Vagina (tissue), 2 donors: ENCODE results near the gene LDLRAD4. TPM values are rescaled to one million over a fixed set of nuclear protein-coding genes. Genes with fewer than 3 reads are reported as not detected.

ENCODE experiments used
- DNase-seq, 2 donors: peaks; one replicate each; pipeline ENCODE4 v3.0.0-alpha.2; 2017; ENCODE audit errors: extremely low spot score in 2 of 2
- H3K27ac ChIP-seq: fragments of 200-600 bp; sonication (generic); one replicate; pipeline ENCODE4 v1.5.1; 2019
- H3K27me3 ChIP-seq: fragments of 200-600 bp; sonication (generic); one replicate; pipeline ENCODE4 v1.5.1; 2019
- H3K36me3 ChIP-seq, 2 donors: fragments of 200-600 bp; sonication (generic); one replicate each; pipeline ENCODE4 v1.5.1; 2017 to 2019
- H3K4me1 ChIP-seq: fragments of 200-600 bp; sonication (generic); one replicate; pipeline ENCODE4 v1.5.1; 2019
- H3K4me3 ChIP-seq, 2 donors: fragments of 200-600 bp; sonication (generic); 1 replicate in 1 of 2; 2 replicates in 1 of 2; pipeline ENCODE4 v1.5.1; 2016 to 2019
- H3K9me3 ChIP-seq: fragments of 200-600 bp; sonication (generic); one replicate; pipeline ENCODE4 v1.5.1; 2019
- POLR2A ChIP-seq, 2 donors: fragments of 450-650 bp; IDR thresholded peaks; one replicate each; pipeline ENCODE4 v1.6.1; 2017; ENCODE audit warnings: antibody characterized with exemption in 2 of 2, mild to moderate bottlenecking in 2 of 2, moderate library complexity in 2 of 2
- POLR2AphosphoS5 ChIP-seq, 2 donors: sonication (generic); formaldehyde crosslinking; IDR thresholded peaks; one replicate each; pipeline ENCODE4 v1.9.0; 2017; ENCODE audit warnings: antibody characterized with exemption in 2 of 2, mild to moderate bottlenecking in 2 of 2, low read depth in 1 of 2; ENCODE audit not compliant: insufficient read depth in 1 of 2
- intact Hi-C: fragments of 100-400 bp; cut with DNase I; formaldehyde crosslinking; loops from one replicate; pipeline ENCODE4 v1.15.1; 2023
- total RNA-seq: library from RNA; depleted of rRNA; stranded (reverse); fragments of >200 nt; gene quantifications from one replicate; pipeline ENCODE4 v1.2.3, GENCODE V29; 2016
- TF ChIP-seq, protein P1 (sequence below), 3 experiments: fragments of 450-650 bp in 2 of 3; fragments of 200-600 bp in 1 of 3; sonication (generic) in 1 of 3; IDR thresholded peaks; one replicate each; pipeline ENCODE4 v1.5.1; 2017 to 2019; ENCODE audit warnings: antibody characterized with exemption in 3 of 3, mild to moderate bottlenecking in 2 of 3, moderate library complexity in 2 of 3

The LDLRAD4 gene
- total RNA-seq, 1 donor from 2014 or later = 24.3 TPM

DNA sequence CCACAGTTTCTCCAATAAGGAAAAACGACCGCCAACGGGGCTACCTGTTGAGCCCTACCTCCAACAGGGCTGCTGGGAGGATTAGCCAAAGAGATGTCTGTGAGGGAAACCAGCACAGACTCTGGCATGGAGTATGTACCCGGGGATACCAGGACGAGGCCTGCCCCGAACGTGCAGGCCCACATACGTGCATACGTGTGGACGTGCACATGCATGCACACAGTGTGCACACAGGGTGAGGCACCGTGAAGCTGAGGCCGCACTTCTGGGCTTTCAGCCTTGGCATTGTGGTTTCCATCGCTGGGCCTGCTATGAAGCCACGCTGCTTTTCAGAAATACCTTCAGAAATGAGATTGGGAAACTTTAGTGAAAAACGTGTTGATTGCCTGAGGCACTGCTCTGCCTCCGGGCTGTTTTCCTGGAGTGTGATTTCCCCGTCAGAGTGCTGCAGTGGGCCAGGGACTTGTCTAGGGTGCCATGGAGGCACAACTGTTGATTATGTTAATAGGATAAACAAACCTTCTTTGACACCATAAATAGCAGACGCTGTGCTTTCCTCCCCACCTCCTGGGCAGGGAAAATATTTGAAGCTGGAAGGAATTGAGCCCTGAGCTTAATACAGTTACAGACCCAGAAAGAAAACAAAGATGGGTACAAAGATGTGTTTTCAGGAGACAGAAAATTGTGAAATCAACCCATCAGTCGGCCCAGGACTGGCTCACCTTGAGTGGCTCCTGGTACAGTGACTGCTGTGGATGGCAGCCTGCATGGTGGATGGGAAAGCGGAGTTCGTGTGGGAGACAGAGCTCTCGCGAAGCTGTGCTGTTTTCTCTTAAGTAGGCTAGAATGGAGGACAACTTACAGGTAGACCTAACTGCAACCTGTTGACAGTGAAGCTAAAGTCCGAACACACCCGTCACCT is 325.5 kb downstream of the LDLRAD4 start:
- H3K27me3 ChIP-seq = no peaks in the 10 kb centered on the region
- no peaks in the 10 kb centered on the region for H3K36me3 ChIP-seq
- H3K4me1 ChIP-seq = peaks cover 45% of the 10 kb centered on the region
- H3K4me3 ChIP-seq = no peak overlapping the region
- DNase-seq = peak; percentile 75 to 82
- intact Hi-C loops = loop anchor here (10.0 kb wide), 1 partner anchor 71 kb away; no protein-coding TSS in a partner anchor
- no peak overlapping the region for H3K27ac ChIP-seq
- TF ChIP-seq POLR2AphosphoS5 (IDR thresholded peaks at IDR 0.05; ENCODE audit: insufficient read depth in 1 of 2, low read depth in 1 of 2) = no peak
- TF ChIP-seq, protein P1, sequence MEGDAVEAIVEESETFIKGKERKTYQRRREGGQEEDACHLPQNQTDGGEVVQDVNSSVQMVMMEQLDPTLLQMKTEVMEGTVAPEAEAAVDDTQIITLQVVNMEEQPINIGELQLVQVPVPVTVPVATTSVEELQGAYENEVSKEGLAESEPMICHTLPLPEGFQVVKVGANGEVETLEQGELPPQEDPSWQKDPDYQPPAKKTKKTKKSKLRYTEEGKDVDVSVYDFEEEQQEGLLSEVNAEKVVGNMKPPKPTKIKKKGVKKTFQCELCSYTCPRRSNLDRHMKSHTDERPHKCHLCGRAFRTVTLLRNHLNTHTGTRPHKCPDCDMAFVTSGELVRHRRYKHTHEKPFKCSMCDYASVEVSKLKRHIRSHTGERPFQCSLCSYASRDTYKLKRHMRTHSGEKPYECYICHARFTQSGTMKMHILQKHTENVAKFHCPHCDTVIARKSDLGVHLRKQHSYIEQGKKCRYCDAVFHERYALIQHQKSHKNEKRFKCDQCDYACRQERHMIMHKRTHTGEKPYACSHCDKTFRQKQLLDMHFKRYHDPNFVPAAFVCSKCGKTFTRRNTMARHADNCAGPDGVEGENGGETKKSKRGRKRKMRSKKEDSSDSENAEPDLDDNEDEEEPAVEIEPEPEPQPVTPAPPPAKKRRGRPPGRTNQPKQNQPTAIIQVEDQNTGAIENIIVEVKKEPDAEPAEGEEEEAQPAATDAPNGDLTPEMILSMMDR (IDR thresholded peaks at IDR 0.05) = no peak
- no peak for TF ChIP-seq POLR2A (IDR thresholded peaks at IDR 0.05)
- H3K9me3 ChIP-seq = no peaks in the 10 kb centered on the region

DNA sequence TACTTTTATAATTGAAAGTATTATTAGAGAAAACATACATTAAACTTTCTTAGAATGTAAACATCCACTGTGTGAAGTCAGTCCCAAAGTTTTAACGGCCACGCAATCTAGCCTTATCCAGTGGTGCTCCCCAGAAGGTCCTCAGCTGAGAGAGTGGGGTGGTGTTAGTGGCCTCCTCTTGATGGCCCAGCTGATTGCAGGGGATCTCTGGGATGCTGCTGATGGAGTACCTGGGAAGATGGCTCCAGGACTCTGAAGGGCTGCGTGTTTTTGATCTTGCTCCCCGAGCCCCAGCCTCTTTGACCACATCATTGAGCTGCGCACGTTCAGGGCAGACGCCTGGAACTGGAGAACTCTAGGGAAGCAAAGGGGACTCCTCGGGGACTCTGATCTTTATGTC is 326.4 kb downstream of the LDLRAD4 start:
- Histone ChIP-seq H3K27ac (no peak overlapping the region), H3K36me3 (no peaks in the 10 kb centered on the region), H3K9me3 (no peaks in the 10 kb centered on the region), H3K4me1 (peaks cover 43% of the 10 kb centered on the region), H3K27me3 (no peaks in the 10 kb centered on the region), H3K4me3 (no peak overlapping the region)
- no peak for TF ChIP-seq POLR2AphosphoS5 (IDR thresholded peaks at IDR 0.05; ENCODE audit: insufficient read depth in 1 of 2, low read depth in 1 of 2)
- TF ChIP-seq POLR2A (IDR thresholded peaks at IDR 0.05) = no peak
- TF ChIP-seq, protein P1 (IDR thresholded peaks at IDR 0.05) = no peak
- intact Hi-C loops = loop anchor here (10.0 kb wide), 1 partner anchor 70 kb away; no protein-coding TSS in a partner anchor
- peak; percentile 40 to 44 for DNase-seq

DNA sequence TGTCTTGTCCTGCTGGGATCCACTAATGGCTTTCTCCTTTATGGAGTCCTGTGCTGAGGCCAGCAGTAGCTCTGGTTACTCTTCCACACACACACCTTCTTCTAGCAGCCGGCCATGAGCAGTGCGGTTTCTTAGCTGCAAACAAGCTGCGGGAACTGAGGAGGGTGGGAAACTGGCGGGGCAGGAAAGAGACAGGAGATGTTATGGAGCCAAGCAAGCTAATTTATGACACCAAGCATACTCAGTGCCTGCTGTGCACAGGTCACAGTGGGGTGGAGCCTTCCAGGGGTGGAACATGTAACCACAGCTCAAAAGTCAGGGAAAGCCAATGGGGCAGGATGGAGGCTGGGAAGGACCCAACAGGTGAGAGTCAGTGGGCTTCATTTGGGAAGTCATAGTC is 327.0 kb downstream of the LDLRAD4 start:
- intact Hi-C loops = loop anchor here (10.0 kb wide), 1 partner anchor 69 kb away; no protein-coding TSS in a partner anchor
- TF ChIP-seq POLR2AphosphoS5 (IDR thresholded peaks at IDR 0.05; ENCODE audit: insufficient read depth in 1 of 2, low read depth in 1 of 2) (no peak), POLR2A (IDR thresholded peaks at IDR 0.05) (no peak)
- TF ChIP-seq, protein P1 (IDR thresholded peaks at IDR 0.05) = no peak
- Histone ChIP-seq H3K9me3 (no peaks in the 10 kb centered on the region), H3K27ac (no peak overlapping the region), H3K4me1 (peaks cover 43% of the 10 kb centered on the region), H3K36me3 (no peaks in the 10 kb centered on the region), H3K4me3 (no peak overlapping the region), H3K27me3 (no peaks in the 10 kb centered on the region)
- DNase-seq = peak; percentile 67 to 77

DNA sequence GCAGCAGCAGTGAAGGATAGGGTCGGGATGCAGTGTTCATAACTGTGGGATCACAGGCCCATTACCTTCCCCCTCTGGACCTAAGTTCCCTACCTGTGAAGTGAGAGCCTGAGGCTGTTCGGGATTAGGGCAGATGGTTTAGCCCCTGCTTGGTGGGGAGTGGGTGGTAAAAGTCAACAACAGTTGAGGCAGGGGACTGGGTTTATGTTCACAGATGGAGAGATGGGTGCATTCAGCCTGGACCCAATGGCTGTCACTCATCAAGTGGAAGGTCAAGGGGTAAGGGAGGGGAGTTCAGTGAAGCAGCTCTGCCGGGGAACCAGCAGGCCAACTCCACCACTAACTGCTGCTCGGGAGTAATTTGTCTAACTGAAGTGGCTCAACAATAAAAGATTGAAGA is 327.4 kb downstream of the LDLRAD4 start:
- DNase-seq = peak; percentile 67 to 71
- no peak overlapping the region for H3K27ac ChIP-seq
- H3K4me3 ChIP-seq = no peak overlapping the region
- H3K27me3 ChIP-seq = no peaks in the 10 kb centered on the region
- TF ChIP-seq POLR2AphosphoS5 (IDR thresholded peaks at IDR 0.05; ENCODE audit: insufficient read depth in 1 of 2, low read depth in 1 of 2) = no peak
- no peak for TF ChIP-seq POLR2A (IDR thresholded peaks at IDR 0.05)
- TF ChIP-seq, protein P1 (IDR thresholded peaks at IDR 0.05) = no peak
- H3K4me1 ChIP-seq = peaks cover 39% of the 10 kb centered on the region
- no peaks in the 10 kb centered on the region for H3K9me3 ChIP-seq
- intact Hi-C loops = loop anchor here (10.0 kb wide), 1 partner anchor 69 kb away; no protein-coding TSS in a partner anchor
- no peaks in the 10 kb centered on the region for H3K36me3 ChIP-seq
